ENCODE measurements around the gene RPS6KB2.

RPS6KB2 gene

DNA sequence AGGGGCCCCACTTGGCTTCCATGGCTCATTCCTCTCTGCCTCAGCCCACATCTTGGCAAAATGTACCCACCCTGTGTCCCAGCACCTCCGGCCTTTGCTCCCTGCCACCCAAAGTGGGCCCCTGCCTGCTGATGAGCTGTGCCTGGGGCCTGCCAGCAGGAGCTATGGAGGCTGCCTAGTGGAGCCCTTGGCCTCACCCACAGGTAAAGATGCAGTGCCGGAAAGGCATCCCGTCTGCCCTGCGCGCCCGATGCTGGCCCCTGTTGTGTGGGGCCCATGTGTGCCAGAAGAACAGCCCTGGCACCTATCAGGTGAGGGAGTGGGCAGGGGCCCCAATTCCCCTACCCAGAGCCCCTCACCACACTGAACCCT lies 23.1 kb upstream of the RPS6KB2 start:
- TF ChIP-seq, protein P1, sequence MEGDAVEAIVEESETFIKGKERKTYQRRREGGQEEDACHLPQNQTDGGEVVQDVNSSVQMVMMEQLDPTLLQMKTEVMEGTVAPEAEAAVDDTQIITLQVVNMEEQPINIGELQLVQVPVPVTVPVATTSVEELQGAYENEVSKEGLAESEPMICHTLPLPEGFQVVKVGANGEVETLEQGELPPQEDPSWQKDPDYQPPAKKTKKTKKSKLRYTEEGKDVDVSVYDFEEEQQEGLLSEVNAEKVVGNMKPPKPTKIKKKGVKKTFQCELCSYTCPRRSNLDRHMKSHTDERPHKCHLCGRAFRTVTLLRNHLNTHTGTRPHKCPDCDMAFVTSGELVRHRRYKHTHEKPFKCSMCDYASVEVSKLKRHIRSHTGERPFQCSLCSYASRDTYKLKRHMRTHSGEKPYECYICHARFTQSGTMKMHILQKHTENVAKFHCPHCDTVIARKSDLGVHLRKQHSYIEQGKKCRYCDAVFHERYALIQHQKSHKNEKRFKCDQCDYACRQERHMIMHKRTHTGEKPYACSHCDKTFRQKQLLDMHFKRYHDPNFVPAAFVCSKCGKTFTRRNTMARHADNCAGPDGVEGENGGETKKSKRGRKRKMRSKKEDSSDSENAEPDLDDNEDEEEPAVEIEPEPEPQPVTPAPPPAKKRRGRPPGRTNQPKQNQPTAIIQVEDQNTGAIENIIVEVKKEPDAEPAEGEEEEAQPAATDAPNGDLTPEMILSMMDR (conservative IDR thresholded peaks at IDR 0.05) = no peak
- H3K27ac ChIP-seq = no peak overlapping the region

DNA sequence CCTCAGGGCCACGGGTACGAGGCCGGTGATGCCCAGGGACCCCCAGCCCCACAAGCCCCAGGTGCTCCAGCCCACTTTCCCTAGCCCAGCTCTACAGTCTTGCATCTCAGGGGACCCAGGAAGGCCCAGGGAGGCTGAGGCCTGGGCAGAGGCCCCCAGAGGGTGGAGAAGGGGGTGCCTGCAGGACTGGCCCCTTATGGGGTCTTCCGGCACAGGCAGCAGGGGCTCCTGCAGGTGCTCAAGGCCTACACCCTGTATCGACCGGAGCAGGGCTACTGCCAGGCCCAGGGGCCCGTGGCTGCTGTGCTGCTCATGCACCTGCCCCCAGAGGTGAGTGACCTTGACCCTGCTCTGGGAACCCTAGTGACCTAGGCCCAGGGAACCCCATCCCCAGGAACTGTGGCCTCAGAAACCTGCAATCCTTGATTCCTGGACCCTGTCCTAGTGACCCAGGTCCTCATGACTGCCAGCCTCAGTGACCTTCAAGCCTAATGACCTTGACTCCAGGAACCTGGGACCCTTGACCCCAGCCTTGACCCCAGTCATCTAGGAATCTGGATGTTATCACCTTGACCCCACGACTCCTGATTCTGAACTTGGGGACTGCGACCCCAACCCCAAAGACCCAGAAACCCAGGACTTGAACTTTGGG lies 22.5 kb upstream of the RPS6KB2 start:
- H3K27ac ChIP-seq = no peak overlapping the region
- TF ChIP-seq, protein P1 (conservative IDR thresholded peaks at IDR 0.05) = no peak

DNA sequence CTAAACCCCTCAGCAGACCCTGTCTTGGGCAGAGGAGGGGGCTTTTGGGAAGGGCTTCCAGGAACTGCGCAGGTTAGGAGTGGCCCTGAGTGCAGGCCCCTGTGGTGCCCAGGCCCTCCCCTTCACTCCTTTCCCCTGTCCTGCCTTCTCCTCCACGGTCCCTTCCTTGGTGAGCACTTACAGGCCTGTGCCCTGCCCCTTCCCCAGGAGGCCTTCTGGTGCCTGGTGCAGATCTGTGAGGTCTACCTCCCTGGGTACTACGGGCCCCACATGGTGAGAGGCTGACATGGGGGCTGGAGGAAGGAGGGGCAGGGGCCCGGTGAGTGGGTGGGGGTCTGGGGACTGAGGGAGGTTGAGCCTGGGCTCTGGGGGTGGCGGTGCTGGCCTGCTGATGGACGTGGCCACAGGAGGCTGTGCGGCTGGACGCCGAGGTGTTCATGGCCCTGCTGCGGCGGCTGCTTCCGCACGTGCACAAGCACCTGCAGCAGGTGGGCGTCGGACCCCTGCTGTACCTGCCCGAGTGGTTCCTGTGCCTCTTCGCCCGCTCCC lies 21.8 kb upstream of the RPS6KB2 start:
- H3K27ac ChIP-seq = no peak overlapping the region
- TF ChIP-seq, protein P1 (conservative IDR thresholded peaks at IDR 0.05) = no peak

DNA sequence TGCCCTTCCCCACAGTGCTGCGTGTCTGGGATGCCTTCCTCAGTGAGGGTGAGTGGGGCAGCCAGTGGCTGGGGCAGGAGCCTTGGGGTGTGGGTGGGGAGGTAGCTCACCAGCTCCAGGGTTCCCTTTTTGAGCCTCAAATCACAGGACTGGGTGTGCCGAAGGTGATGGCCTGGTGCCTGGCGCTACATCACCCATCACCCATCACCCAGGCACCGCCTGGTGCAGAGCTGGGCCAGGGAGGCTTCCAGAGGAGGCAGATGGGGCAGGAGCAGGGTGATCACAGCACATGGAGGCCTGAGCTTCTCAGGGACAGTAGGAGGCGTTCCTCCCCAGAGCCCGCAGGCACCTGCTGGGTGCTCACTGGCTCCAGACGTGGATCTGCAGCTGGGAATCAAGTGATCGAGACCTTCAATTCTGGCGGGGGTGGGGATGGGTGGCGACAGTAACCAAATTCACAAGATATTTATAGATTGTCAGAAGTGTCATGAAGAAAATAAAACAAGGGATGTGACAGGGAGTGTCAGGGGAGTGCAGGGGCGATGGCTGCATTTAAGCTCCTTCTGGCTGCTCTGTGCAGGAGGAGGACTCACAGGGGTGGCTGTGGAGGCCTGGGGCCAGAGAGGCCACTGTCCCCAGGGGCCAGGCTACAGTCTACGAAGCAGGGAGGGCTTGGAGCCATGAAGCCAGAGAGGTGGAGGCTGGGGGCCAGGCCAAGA lies 21.2 kb upstream of the RPS6KB2 start:
- no peak overlapping the region for H3K27ac ChIP-seq
- TF ChIP-seq, protein P1 (conservative IDR thresholded peaks at IDR 0.05) = no peak

DNA sequence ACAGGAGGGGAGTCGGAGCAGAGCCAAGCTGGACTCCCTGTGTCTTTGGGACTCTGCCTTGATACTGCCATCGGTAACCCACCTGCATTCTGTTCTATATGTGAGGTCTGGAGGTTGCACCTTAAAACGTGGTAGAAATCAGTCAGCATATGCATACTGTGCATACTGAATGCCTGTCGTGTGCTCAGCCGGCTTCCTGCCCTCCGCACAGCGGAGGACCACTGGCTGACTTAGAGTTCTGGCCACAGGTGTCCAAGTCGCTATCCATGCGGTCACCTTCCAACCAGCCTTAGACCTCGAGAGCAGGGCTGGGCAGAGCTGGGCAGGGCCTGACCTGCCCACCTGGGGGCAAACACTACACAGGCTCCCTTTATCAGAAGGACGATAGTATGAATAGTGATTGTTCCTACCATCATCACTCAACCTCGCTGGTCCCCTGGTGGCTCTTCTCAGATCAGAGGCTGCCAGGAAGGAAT lies 20.6 kb upstream of the RPS6KB2 start:
- H3K27ac ChIP-seq = no peak overlapping the region
- TF ChIP-seq, protein P1 (conservative IDR thresholded peaks at IDR 0.05) = no peak

DNA sequence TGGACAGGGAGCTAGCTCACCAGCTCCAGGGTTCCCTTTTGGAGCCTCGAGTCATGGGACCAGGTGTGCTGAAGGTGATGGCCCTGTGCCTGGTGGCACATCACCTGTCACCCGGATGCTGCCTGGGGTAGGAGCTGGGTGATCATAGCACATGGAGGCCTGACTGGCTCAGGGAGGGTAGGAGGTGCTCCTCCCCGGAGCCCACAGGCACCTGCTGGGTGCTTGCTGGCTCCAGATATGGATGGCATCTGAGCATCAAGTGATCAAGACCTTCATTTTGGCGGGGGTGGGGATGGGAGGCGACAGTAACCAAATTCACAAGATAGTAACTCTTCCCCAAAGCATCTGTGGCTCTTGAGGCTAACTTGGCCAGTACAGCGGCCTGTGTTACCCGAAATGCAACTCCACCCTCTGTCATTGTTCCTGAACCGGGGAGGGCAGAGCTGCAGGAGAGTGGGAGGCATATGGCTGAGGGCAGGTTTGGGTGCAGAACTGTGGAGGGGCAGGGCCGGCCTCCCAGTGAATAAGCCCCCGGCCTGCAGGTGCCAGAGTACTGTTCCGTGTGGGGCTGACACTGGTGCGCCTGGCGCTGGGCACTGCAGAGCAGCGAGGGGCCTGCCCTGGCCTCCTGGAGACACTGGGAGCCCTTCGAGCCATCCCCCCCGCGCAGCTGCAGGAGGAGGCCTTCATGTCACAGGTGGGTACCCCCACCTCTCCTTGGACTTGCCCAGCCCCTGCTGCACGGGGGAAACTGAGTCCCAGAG lies 19.7 kb upstream of the RPS6KB2 start:
- H3K27ac ChIP-seq = no peak overlapping the region
- TF ChIP-seq, protein P1 (conservative IDR thresholded peaks at IDR 0.05) = no peak

DNA sequence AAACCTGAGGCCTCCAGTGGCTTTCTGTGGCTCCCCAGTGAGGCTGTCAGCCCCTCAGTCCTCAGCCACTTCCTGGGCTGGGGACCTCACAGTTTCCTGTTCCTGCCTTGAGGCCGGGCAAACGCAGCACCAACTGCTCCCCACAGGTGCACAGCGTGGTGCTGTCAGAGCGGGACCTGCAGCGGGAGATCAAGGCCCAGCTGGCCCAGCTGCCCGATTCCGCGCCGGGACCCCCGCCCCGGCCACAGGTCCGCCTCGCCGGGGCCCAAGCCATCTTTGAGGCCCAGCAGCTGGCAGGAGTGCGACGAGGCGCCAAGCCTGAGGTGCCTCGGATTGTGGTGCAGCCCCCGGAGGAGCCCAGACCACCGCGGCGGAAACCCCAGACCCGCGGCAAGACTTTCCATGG lies 19.0 kb upstream of the RPS6KB2 start:
- no peak overlapping the region for H3K27ac ChIP-seq
- TF ChIP-seq, protein P1 (conservative IDR thresholded peaks at IDR 0.05) = no peak

Measured in VCaP (cell line).